Astrocyte of the spinal cord (primary cell): ENCODE results near the gene DCANP1.

Experiments
- DNase-seq: peaks from one replicate; pipeline ENCODE4 v3.0.0; 2011; ENCODE audit warnings: low read depth, low spot score
- H3K4me3 ChIP-seq: 2 replicates; pipeline ENCODE4 v1.5.1; 2011; ENCODE audit warnings: low read depth, mild to moderate bottlenecking, low read length, moderate library complexity
- CTCF ChIP-seq: IDR thresholded peaks from 2 replicates; pipeline ENCODE4 v1.5.1; 2012; ENCODE audit warnings: low read depth, mild to moderate bottlenecking, low read length, inconsistent platforms
- in situ Hi-C: cut with HindIII; loops from 2 replicates; pipeline ENCODE4 v1.10.0; 2017; ENCODE audit warnings: low sequenced_read_pairs

The DCANP1 gene

GRCh38 chr5:135465391-135466122 lies 18.4 kb upstream of the DCANP1 start:
- no peak for TF ChIP-seq CTCF
- in situ Hi-C loops, result no loop called here
- DNase-seq, result no peak
- no peak overlapping the region for H3K4me3 ChIP-seq

DNA sequence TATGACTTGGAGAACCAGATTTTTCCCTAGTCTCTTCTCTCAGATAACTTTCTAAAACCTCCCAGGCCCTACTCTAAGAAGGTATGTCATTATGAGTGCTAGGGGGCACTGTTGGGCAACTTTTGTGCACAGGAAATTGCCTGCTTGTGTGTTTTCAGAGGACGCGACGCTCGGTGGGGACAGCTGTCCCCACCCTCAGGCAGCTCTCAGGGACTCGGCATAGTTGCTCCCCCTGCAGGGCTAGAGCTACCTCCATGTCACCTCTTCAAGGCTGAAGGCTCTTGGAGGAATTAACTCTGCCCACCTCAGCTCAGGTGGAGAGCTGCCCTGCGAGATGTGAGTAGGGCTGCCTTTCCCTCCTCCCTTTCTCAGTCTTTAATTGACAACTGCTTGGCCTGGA lies 15.2 kb upstream of the DCANP1 start:
- in situ Hi-C loops, result no loop called here
- peak; percentile 37 for DNase-seq
- H3K4me3 ChIP-seq, result no peak overlapping the region
- TF ChIP-seq CTCF, result peak; percentile 53

DNA sequence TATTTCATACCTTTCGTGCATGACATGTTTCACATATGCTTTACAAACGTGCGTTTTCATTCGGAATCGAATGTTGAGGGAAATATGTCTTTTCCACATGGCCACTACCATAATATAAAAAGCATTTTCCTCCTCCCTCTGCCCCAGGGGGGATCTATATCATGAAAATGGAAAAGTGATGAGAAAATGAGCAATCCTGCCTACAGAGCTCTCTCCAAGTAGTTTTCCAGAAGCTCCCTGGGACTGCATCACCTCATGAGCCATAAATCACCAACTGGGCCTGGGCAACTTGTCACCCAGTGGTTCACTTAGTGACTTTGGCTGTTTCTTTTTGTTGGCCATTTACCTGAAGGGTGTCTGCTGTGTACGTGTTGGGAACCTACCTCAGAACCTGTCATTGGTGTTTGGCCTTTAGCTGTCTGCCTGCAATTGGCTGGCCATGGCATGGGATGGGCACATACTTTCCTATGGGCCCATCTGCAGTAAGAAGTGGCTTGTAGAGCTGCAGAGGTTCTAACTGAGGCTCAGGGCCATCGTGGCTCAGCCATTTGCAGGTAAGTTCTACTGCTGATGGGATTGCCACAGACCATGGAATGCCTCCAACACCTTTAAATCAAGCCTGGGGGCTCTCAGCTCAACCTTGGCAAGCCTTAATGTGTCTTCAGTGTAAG lies 14.5 kb upstream of the DCANP1 start:
- in situ Hi-C loops, result no loop called here
- TF ChIP-seq CTCF, result no peak
- DNase-seq, result no peak
- no peak overlapping the region for H3K4me3 ChIP-seq

- no peak for DNase-seq
- TF ChIP-seq CTCF, result no peak
- in situ Hi-C loops, result no loop called here
- no peak overlapping the region for H3K4me3 ChIP-seq
Observed at GRCh38 chr5:135460246-135461033, 13.3 kb upstream of the DCANP1 start.

- in situ Hi-C loops, result loop anchor here (5.0 kb wide), 1 partner anchor 93 kb away; no protein-coding TSS in a partner anchor
- peak; percentile 13 for DNase-seq
- no peak overlapping the region for H3K4me3 ChIP-seq
- TF ChIP-seq CTCF, result no peak
Observed at GRCh38 chr5:135458921-135459331, 11.8 kb upstream of the DCANP1 start.

DNA sequence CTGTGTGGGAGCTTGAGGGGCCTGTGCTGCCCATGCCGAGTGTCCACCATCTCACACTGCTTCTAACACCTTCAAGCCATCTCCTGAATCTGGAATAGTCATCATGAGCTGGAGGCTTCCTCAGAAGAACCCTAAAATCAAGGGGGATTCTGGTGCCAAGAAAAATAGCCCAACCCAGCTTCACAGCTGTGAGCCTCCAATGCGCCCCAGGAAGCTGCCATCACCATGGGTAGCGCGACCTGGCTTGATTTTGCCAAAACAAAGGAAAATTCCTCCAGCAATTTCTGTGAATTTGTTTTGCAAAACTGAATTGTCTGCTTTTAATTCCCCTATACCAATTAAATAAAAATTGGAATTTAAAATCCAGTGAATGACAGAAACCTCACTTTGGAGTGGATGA lies 11.2 kb upstream of the DCANP1 start:
- no peak for DNase-seq
- TF ChIP-seq CTCF, result no peak
- in situ Hi-C loops, result loop anchor here (5.0 kb wide), 1 partner anchor 94 kb away; no protein-coding TSS in a partner anchor
- no peak overlapping the region for H3K4me3 ChIP-seq
